ENCODE measurements around the gene SLC66A1. TPM values are rescaled to one million over a fixed set of nuclear protein-coding genes. Genes with fewer than 3 reads are reported as not detected.

The SLC66A1 gene
- total RNA-seq, 1 experiment from 2014 or later: 22.5 TPM

GRCh38 chr1:19337289-19337688 lies 25.2 kb downstream of the SLC66A1 start:
- peak overlapping the region; percentile 17 to 98 (median 79); a peak in 3 of 7 replicates for H3K27ac Mint-ChIP-seq

More at GRCh38 chr1:19337289-19337688, 25.2 kb downstream of the SLC66A1 start:
- H4K5ac ChIP-seq (ENCODE audit: insufficient read length, low read depth, low read length): no peak overlapping the region
- H2BK15ac ChIP-seq (ENCODE audit: low read depth, low read length): no peak overlapping the region
- no peak overlapping the region for H3K9ac ChIP-seq (ENCODE audit: extremely low read depth, insufficient read length, low read length)
- no peaks in the 10 kb centered on the region for H3K23me2 ChIP-seq (ENCODE audit: insufficient read length, low read depth, low read length, poor library complexity, severe bottlenecking)
- H3K9me3 ChIP-seq (ENCODE audit: control insufficient read depth, low read depth, low read length): no peaks in the 10 kb centered on the region
- no peak for TF ChIP-seq CTCF (conservative IDR thresholded peaks at IDR 0.05)
- H3K56ac ChIP-seq (ENCODE audit: insufficient read length, low read depth, low read length): no peak overlapping the region
- no peak overlapping the region for H2AFZ ChIP-seq (ENCODE audit: low read length)
- no peaks in the 10 kb centered on the region for H3K27me3 Mint-ChIP-seq (ENCODE audit: low read depth)
- WGBS (ENCODE audit: extremely low coverage, insufficient read length, low lambda C conversion rate): no CpG with 5 or more reads among the region's 4 CpGs
- no peak overlapping the region for H3K14ac ChIP-seq (ENCODE audit: insufficient read depth, low read length)
- H2BK5ac ChIP-seq (ENCODE audit: insufficient read length, low read length): no peak overlapping the region
- no peak overlapping the region for H3K4me2 ChIP-seq (ENCODE audit: insufficient read depth, insufficient read length, low read length)
- H3K27me3 ChIP-seq (ENCODE audit: insufficient read depth, low read length): no peaks in the 10 kb centered on the region
- peaks cover 2 to 37% (median 6%) of the 10 kb centered on the region in 3 experiments for H3K36me3 Mint-ChIP-seq (ENCODE audit: insufficient read depth in 1 of 3, low read depth in 3 of 3)
- no peak overlapping the region for H2BK20ac ChIP-seq (ENCODE audit: low read depth, low read length, poor library complexity, severe bottlenecking)
- no peaks in the 10 kb centered on the region for H3K9me3 Mint-ChIP-seq
- H3K18ac ChIP-seq (ENCODE audit: insufficient read length, low read depth, low read length): no peak overlapping the region
- no peak overlapping the region for H3K27ac ChIP-seq (ENCODE audit: insufficient read length, low read depth, low read length)
- no peak overlapping the region for H3T11ph ChIP-seq (ENCODE audit: low read length)
- no peaks in the 10 kb centered on the region for H3K79me1 ChIP-seq (ENCODE audit: insufficient read depth, low read depth, low read length, poor library complexity, severe bottlenecking)
- H4K20me1 ChIP-seq (ENCODE audit: control insufficient read depth, insufficient read depth, insufficient read length): no peaks in the 10 kb centered on the region
- peaks cover 22 to 35% of the 10 kb centered on the region in 2 experiments for H3K4me1 Mint-ChIP-seq
- peak overlapping the region; percentile 40 for H4K91ac ChIP-seq (ENCODE audit: insufficient read length, low read depth, low read length)
- H2BK120ac ChIP-seq (ENCODE audit: low read depth, low read length, poor library complexity, severe bottlenecking): no peak overlapping the region
- H3K79me2 ChIP-seq (ENCODE audit: insufficient read depth, low read length): no peaks in the 10 kb centered on the region
- no peak overlapping the region for H3K23ac ChIP-seq (ENCODE audit: insufficient read length, low read depth, low read length)
- no peak overlapping the region for H2AK5ac ChIP-seq (ENCODE audit: insufficient read length, low read length)
- H3K4ac ChIP-seq (ENCODE audit: low read depth, low read length): peak overlapping the region; percentile 51; the same call in 1 of the 2 replicates
- peaks cover 2% of the 10 kb centered on the region; the same call in 1 of the 2 replicates for H3K4me1 ChIP-seq (ENCODE audit: insufficient read depth, low read length)
- peak overlapping the region; percentile 2 for H2BK12ac ChIP-seq (ENCODE audit: insufficient read length, low read depth, low read length)
- H3K4me3 Mint-ChIP-seq: no peak overlapping the region; a peak in 1 of 5 replicates
- H4K8ac ChIP-seq (replicated peaks; ENCODE audit: insufficient read length, low read depth, low read length): no peak overlapping the region
- DNase-seq: no peak
